ENCODE data around the gene AASDHPPT.

Gene AASDHPPT

GRCh38 chr11:106086135-106086534 lies 8.7 kb downstream of the AASDHPPT start:
- no peaks in the 10 kb centered on the region for H3K27me3 ChIP-seq (ENCODE audit: control insufficient read depth, insufficient read depth, low read length, poor library complexity, severe bottlenecking)
- no peaks in the 10 kb centered on the region for H3K4me1 ChIP-seq (ENCODE audit: control insufficient read depth, insufficient read depth, low read length)
- WGBS, 2 experiments, result 85 to 92% methylated on average over 1 of the region's 1 CpG
- no peak overlapping the region for H3K27ac ChIP-seq (ENCODE audit: insufficient read depth, low read depth, low read length, poor library complexity, severe bottlenecking)
- no peak overlapping the region for H3K4me3 ChIP-seq (ENCODE audit: insufficient read depth, low read depth, low read length)
- no peaks in the 10 kb centered on the region for H3K9me3 ChIP-seq (ENCODE audit: control insufficient read depth, low read length)
- peaks cover 12% of the 10 kb centered on the region for H3K36me3 ChIP-seq (ENCODE audit: control insufficient read depth, insufficient read depth, low read length)

- no peak overlapping the region for H3K27ac ChIP-seq (ENCODE audit: insufficient read depth, low read depth, low read length, poor library complexity, severe bottlenecking)
- peaks cover 16% of the 10 kb centered on the region for H3K36me3 ChIP-seq (ENCODE audit: control insufficient read depth, insufficient read depth, low read length)
Measured at GRCh38 chr11:106086850-106087249, 9.4 kb downstream of the AASDHPPT start.

GRCh38 chr11:106087815-106088435 lies 10.5 kb downstream of the AASDHPPT start:
- no peaks in the 10 kb centered on the region for H3K27me3 ChIP-seq (ENCODE audit: control insufficient read depth, insufficient read depth, low read length, poor library complexity, severe bottlenecking)
- WGBS, 2 experiments, result 62 to 74% methylated on average over 7 to 9 of the region's 9 CpGs

More at GRCh38 chr11:106086850-106087249, 9.4 kb downstream of the AASDHPPT start:
- no peak overlapping the region for H3K4me3 ChIP-seq (ENCODE audit: insufficient read depth, low read depth, low read length)
- H3K27me3 ChIP-seq (ENCODE audit: control insufficient read depth, insufficient read depth, low read length, poor library complexity, severe bottlenecking), result no peaks in the 10 kb centered on the region
- no peaks in the 10 kb centered on the region for H3K4me1 ChIP-seq (ENCODE audit: control insufficient read depth, insufficient read depth, low read length)
- H3K9me3 ChIP-seq (ENCODE audit: control insufficient read depth, low read length), result no peaks in the 10 kb centered on the region
- 96 to 97% methylated on average over 2 of the region's 2 CpGs for WGBS, 2 experiments

DNA sequence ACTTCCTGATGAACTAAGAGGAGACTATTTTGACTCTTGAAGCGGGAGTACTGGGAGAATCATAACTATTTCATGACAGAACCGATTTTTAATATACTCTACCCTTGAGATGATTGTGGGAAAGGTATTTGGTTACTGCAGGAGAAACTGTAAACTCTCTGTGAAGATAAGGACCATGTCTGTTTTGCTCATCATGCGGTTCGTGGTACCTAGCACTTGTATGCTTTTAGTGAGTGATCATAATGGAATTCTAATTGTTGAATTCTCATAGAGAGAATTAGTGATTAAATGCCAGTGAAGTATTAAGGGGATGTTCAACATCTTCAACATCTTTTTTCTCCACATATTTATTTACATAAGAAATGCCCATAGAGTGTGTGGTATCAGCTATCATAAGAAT lies 11.4 kb downstream of the AASDHPPT start:
- WGBS, 2 experiments, result 96% methylated on average over 3 to 4 of the region's 4 CpGs
- Histone ChIP-seq H3K4me1 (ENCODE audit: control insufficient read depth, insufficient read depth, low read length) (no peaks in the 10 kb centered on the region), H3K9me3 (ENCODE audit: control insufficient read depth, low read length) (no peaks in the 10 kb centered on the region), H3K4me3 (ENCODE audit: insufficient read depth, low read depth, low read length) (no peak overlapping the region), H3K27me3 (ENCODE audit: control insufficient read depth, insufficient read depth, low read length, poor library complexity, severe bottlenecking) (no peaks in the 10 kb centered on the region), H3K36me3 (ENCODE audit: control insufficient read depth, insufficient read depth, low read length) (peaks cover 33% of the 10 kb centered on the region), H3K27ac (ENCODE audit: insufficient read depth, low read depth, low read length, poor library complexity, severe bottlenecking) (no peak overlapping the region)

More at GRCh38 chr11:106087815-106088435, 10.5 kb downstream of the AASDHPPT start:
- no peaks in the 10 kb centered on the region for H3K9me3 ChIP-seq (ENCODE audit: control insufficient read depth, low read length)
- H3K4me1 ChIP-seq (ENCODE audit: control insufficient read depth, insufficient read depth, low read length), result no peaks in the 10 kb centered on the region
- H3K36me3 ChIP-seq (ENCODE audit: control insufficient read depth, insufficient read depth, low read length), result peaks cover 26% of the 10 kb centered on the region
- no peak overlapping the region for H3K4me3 ChIP-seq (ENCODE audit: insufficient read depth, low read depth, low read length)
- no peak overlapping the region for H3K27ac ChIP-seq (ENCODE audit: insufficient read depth, low read depth, low read length, poor library complexity, severe bottlenecking)

DNA sequence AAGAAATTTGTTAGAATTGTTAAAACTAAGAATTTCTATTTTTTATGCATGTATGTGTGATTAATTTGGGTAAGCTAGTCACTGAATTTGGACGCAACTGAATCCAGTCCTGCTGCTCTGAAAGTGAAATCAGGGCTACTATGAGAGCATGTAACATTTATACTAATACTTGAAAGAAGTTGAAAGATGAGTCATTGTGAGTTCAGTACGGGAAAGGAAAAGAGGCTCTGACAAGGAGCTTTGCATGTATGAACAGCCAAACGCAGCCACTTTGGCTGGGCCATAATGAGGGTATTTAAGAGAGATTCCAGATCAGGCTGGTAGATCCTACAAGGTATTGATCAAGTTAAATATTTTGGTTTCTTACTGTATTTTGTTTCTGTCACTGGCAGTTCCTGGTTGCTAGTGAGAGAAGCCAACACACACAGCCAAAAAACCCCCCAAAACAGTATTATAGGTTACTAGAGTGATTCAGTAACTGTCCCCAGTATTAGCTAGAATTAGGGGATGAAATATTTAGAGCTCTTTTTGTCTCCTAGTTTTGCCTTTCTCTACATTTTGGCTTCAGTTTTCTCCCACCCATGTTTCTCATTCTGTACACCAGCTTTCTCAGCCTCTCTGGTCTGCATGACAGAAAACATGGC lies 14.1 kb downstream of the AASDHPPT start:
- Histone ChIP-seq H3K27me3 (ENCODE audit: control insufficient read depth, insufficient read depth, low read length, poor library complexity, severe bottlenecking) (no peaks in the 10 kb centered on the region), H3K36me3 (ENCODE audit: control insufficient read depth, insufficient read depth, low read length) (peaks cover 43% of the 10 kb centered on the region), H3K27ac (ENCODE audit: insufficient read depth, low read depth, low read length, poor library complexity, severe bottlenecking) (no peak overlapping the region), H3K4me3 (ENCODE audit: insufficient read depth, low read depth, low read length) (no peak overlapping the region), H3K9me3 (ENCODE audit: control insufficient read depth, low read length) (no peaks in the 10 kb centered on the region), H3K4me1 (ENCODE audit: control insufficient read depth, insufficient read depth, low read length) (no peaks in the 10 kb centered on the region)
- whole genome bisulfite sequencing, 2 experiments, result 88 to 98% methylated on average over 3 of the region's 3 CpGs

DNA sequence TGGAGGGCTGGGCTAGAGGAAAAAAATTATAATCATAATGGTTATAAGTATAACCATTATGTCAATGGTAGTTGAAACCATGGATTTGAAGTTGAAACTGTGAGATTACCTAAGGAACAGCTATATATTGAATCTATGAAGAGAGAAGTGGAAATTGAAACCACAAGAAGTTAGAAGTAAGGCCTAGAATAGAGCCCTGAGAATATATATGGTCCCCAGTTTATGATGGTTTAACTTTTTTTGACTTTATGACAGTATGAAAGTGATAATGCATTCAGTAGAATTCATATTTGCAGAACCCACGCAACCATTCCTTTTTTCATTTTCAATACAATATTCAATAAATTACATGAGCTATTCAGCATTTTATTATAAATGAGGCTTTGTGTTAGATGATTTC lies 15.0 kb downstream of the AASDHPPT start:
- no CpG with 5 or more reads among the region's 1 CpG for WGBS, 2 experiments
- Histone ChIP-seq H3K36me3 (ENCODE audit: control insufficient read depth, insufficient read depth, low read length) (peaks cover 48% of the 10 kb centered on the region), H3K4me3 (ENCODE audit: insufficient read depth, low read depth, low read length) (no peak overlapping the region), H3K27ac (ENCODE audit: insufficient read depth, low read depth, low read length, poor library complexity, severe bottlenecking) (no peak overlapping the region), H3K4me1 (ENCODE audit: control insufficient read depth, insufficient read depth, low read length) (no peaks in the 10 kb centered on the region), H3K9me3 (ENCODE audit: control insufficient read depth, low read length) (no peaks in the 10 kb centered on the region), H3K27me3 (ENCODE audit: control insufficient read depth, insufficient read depth, low read length, poor library complexity, severe bottlenecking) (no peaks in the 10 kb centered on the region)

GRCh38 chr11:106098893-106099553 lies 21.6 kb downstream of the AASDHPPT start:
- H3K27me3 ChIP-seq (ENCODE audit: control insufficient read depth, insufficient read depth, low read length, poor library complexity, severe bottlenecking), result no peaks in the 10 kb centered on the region
- no peak overlapping the region for H3K27ac ChIP-seq (ENCODE audit: insufficient read depth, low read depth, low read length, poor library complexity, severe bottlenecking)
- 96 to 100% methylated on average over 1 of the region's 1 CpG for WGBS, 2 experiments
- H3K4me1 ChIP-seq (ENCODE audit: control insufficient read depth, insufficient read depth, low read length), result no peaks in the 10 kb centered on the region
- H3K36me3 ChIP-seq (ENCODE audit: control insufficient read depth, insufficient read depth, low read length), result peaks cover 25% of the 10 kb centered on the region
- no peak overlapping the region for H3K4me3 ChIP-seq (ENCODE audit: insufficient read depth, low read depth, low read length)
- no peaks in the 10 kb centered on the region for H3K9me3 ChIP-seq (ENCODE audit: control insufficient read depth, low read length)

DNA sequence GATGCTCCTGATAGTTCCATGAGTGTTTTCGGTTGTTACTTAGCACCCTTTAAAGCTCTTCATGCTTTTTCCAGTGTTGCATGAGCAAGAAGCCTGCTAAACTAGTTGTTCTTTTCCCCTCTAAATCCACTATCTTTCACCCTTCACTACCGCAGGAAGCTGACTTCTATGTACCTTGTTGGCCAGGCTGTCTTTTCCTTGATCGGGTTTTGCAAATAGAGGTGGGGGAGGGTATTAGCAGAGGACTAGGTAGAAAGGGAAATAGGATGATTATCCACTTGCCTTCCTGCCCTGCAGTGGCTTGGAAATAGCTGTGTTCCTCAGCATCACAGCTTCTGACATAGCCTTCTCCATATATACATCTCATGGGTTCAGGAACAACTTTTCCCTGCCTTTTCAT lies 23.9 kb downstream of the AASDHPPT start:
- H3K27me3 ChIP-seq (ENCODE audit: control insufficient read depth, insufficient read depth, low read length, poor library complexity, severe bottlenecking), result no peaks in the 10 kb centered on the region
- H3K4me3 ChIP-seq (ENCODE audit: insufficient read depth, low read depth, low read length), result no peak overlapping the region
- no peaks in the 10 kb centered on the region for H3K4me1 ChIP-seq (ENCODE audit: control insufficient read depth, insufficient read depth, low read length)
- no peak overlapping the region for H3K27ac ChIP-seq (ENCODE audit: insufficient read depth, low read depth, low read length, poor library complexity, severe bottlenecking)
- peaks cover 12% of the 10 kb centered on the region for H3K36me3 ChIP-seq (ENCODE audit: control insufficient read depth, insufficient read depth, low read length)
- H3K9me3 ChIP-seq (ENCODE audit: control insufficient read depth, low read length), result no peaks in the 10 kb centered on the region
- WGBS, 2 experiments, result 85 to 98% methylated on average over 3 of the region's 3 CpGs

- WGBS, 2 experiments, result 90 to 97% methylated on average over 1 of the region's 1 CpG
- H3K36me3 ChIP-seq (ENCODE audit: control insufficient read depth, insufficient read depth, low read length), result peaks cover 9% of the 10 kb centered on the region
- no peaks in the 10 kb centered on the region for H3K9me3 ChIP-seq (ENCODE audit: control insufficient read depth, low read length)
- no peak overlapping the region for H3K27ac ChIP-seq (ENCODE audit: insufficient read depth, low read depth, low read length, poor library complexity, severe bottlenecking)
- H3K4me1 ChIP-seq (ENCODE audit: control insufficient read depth, insufficient read depth, low read length), result no peaks in the 10 kb centered on the region
- no peaks in the 10 kb centered on the region for H3K27me3 ChIP-seq (ENCODE audit: control insufficient read depth, insufficient read depth, low read length, poor library complexity, severe bottlenecking)
- no peak overlapping the region for H3K4me3 ChIP-seq (ENCODE audit: insufficient read depth, low read depth, low read length)
Measured at GRCh38 chr11:106101819-106102218, 24.4 kb downstream of the AASDHPPT start.

GRCh38 chr11:106105986-106106385 lies 28.5 kb downstream of the AASDHPPT start:
- H3K27ac ChIP-seq (ENCODE audit: insufficient read depth, low read depth, low read length, poor library complexity, severe bottlenecking), result no peak overlapping the region
- H3K9me3 ChIP-seq (ENCODE audit: control insufficient read depth, low read length), result no peaks in the 10 kb centered on the region
- H3K36me3 ChIP-seq (ENCODE audit: control insufficient read depth, insufficient read depth, low read length), result no peaks in the 10 kb centered on the region
- H3K27me3 ChIP-seq (ENCODE audit: control insufficient read depth, insufficient read depth, low read length, poor library complexity, severe bottlenecking), result no peaks in the 10 kb centered on the region
- 93 to 94% methylated on average over 6 of the region's 6 CpGs for WGBS, 2 experiments
- no peaks in the 10 kb centered on the region for H3K4me1 ChIP-seq (ENCODE audit: control insufficient read depth, insufficient read depth, low read length)
- no peak overlapping the region for H3K4me3 ChIP-seq (ENCODE audit: insufficient read depth, low read depth, low read length)

Data from ectodermal cell (in vitro differentiated cells).